Fibroblast of lung (primary cell): ENCODE results near the gene PARD6B. TPM values are rescaled to one million over a fixed set of nuclear protein-coding genes. Genes with fewer than 3 reads are reported as not detected.
"Not testable (repeated sequence)": the region's sequence is repeated elsewhere in the genome, so short reads cannot be mapped to it uniquely, and the experiment has no call there.

ENCODE experiments used
- DNase-seq, 2 donors: peaks; one replicate each; pipeline versions ENCODE4 v3.0.0 to v3.0.0-alpha.2; 2010; ENCODE audit warnings: low read depth in 2 of 2
- H2AFZ ChIP-seq: 2 replicates; pipeline ENCODE4 v1.5.1; 2012; ENCODE audit warnings: low read length, control low read depth, inconsistent platforms
- H3K27ac ChIP-seq: 2 replicates; pipeline ENCODE4 v1.5.1; 2011; ENCODE audit warnings: low read length, control low read depth; ENCODE audit not compliant: insufficient read depth
- H3K27me3 ChIP-seq: 2 replicates; pipeline ENCODE4 v1.5.1; 2011; ENCODE audit warnings: mild to moderate bottlenecking, low read length; ENCODE audit not compliant: control insufficient read depth, insufficient read depth
- H3K36me3 ChIP-seq: 2 replicates; pipeline ENCODE4 v1.5.1; 2011; ENCODE audit warnings: low read length; ENCODE audit not compliant: control insufficient read depth, insufficient read depth
- H3K4me1 ChIP-seq: 2 replicates; pipeline ENCODE4 v1.5.1; 2011; ENCODE audit warnings: low read length; ENCODE audit not compliant: control insufficient read depth, insufficient read depth; ENCODE audit errors: extremely low read depth
- H3K4me2 ChIP-seq: 2 replicates; pipeline ENCODE4 v1.5.1; 2011; ENCODE audit warnings: low read length, control low read depth; ENCODE audit not compliant: insufficient read depth; ENCODE audit errors: extremely low read depth
- H3K4me3 ChIP-seq, 4 experiments: fragments of 200-600 bp in 1 of 4; sonication (generic) in 1 of 4; replicated peaks in 1 of 4; 2 replicates each; pipeline ENCODE4 v1.5.1; 2011 to 2016; ENCODE audit warnings: low read length in 4 of 4, low read depth in 3 of 4, mild to moderate bottlenecking in 3 of 4, control low read depth in 2 of 4, inconsistent platforms in 1 of 4, mixed read lengths in 1 of 4; ENCODE audit not compliant: insufficient read depth in 1 of 4; ENCODE audit errors: control extremely low read depth in 1 of 4
- H3K79me2 ChIP-seq: 2 replicates; pipeline ENCODE4 v1.5.1; 2012; ENCODE audit warnings: mild to moderate bottlenecking, low read length, inconsistent platforms; ENCODE audit not compliant: control insufficient read depth, insufficient read depth
- H3K9ac ChIP-seq: 2 replicates; pipeline ENCODE4 v1.5.1; 2011; ENCODE audit warnings: mild to moderate bottlenecking, low read length, control low read depth; ENCODE audit not compliant: insufficient read depth
- H3K9me3 ChIP-seq: 2 replicates; pipeline ENCODE4 v1.5.1; 2012; ENCODE audit warnings: low read depth, low read length; ENCODE audit not compliant: control insufficient read depth, insufficient read depth
- H4K20me1 ChIP-seq: 2 replicates; pipeline ENCODE4 v1.5.1; 2011; ENCODE audit warnings: low read length; ENCODE audit not compliant: control insufficient read depth, insufficient read depth; ENCODE audit errors: extremely low read depth
- CTCF ChIP-seq, 2 donors: IDR thresholded peaks in 1 of 2; conservative IDR thresholded peaks in 1 of 2; 1 replicate in 1 of 2; 2 replicates in 1 of 2; pipeline ENCODE4 v1.5.1; 2011 to 2012; ENCODE audit warnings: low read length in 2 of 2, control low read depth in 1 of 2, inconsistent platforms in 1 of 2, low read depth in 1 of 2, mild to moderate bottlenecking in 1 of 2
- EZH2 ChIP-seq: IDR thresholded peaks from 2 replicates; pipeline ENCODE4 v1.5.1; 2012; ENCODE audit warnings: low read length, control low read depth, mild to moderate bottlenecking; ENCODE audit errors: missing control alignments
- polyA plus RNA-seq, 2 donors: library from polyadenylated mRNA; depleted of rRNA in 1 of 2; stranded (reverse) in 1 of 2; unstranded in 1 of 2; fragments of >200 nt; gene quantifications; 2 replicates each; pipeline ENCODE4 v1.2.1, GENCODE V29; 2011 to 2012; ENCODE audit warnings: missing spikeins in 1 of 2
- total RNA-seq: library from RNA; depleted of rRNA; stranded (reverse); fragments of >200 nt; gene quantifications from 2 replicates; pipeline ENCODE4 v1.2.1, GENCODE V29; 2014

The PARD6B gene
- total and polyA plus RNA-seq, 2 donors (not counting 1 experiment from before 2014, with no cell fraction given) = 0.30 to 0.83 TPM

- H3K79me2 ChIP-seq = no peaks in the 10 kb centered on the region
- no peaks in the 10 kb centered on the region for H3K9me3 ChIP-seq
- no peaks in the 10 kb centered on the region for H3K27me3 ChIP-seq
- no peak overlapping the region for H3K4me2 ChIP-seq
- H3K36me3 ChIP-seq = no peaks in the 10 kb centered on the region
- no peaks in the 10 kb centered on the region for H3K4me1 ChIP-seq
- H3K9ac ChIP-seq = no peak overlapping the region
- no peak overlapping the region for H2AFZ ChIP-seq
- TF ChIP-seq CTCF (conservative IDR thresholded peaks at IDR 0.05 in 1 of 2, IDR thresholded peaks at IDR 0.05 in 1 of 2; ENCODE audit: low read depth in 1 of 2, low read length in 2 of 2) = no peak
- no peak for TF ChIP-seq EZH2
- H4K20me1 ChIP-seq = no peaks in the 10 kb centered on the region
- no peak for DNase-seq
- no peak overlapping the region for H3K4me3 ChIP-seq
- no peak overlapping the region for H3K27ac ChIP-seq
Observed at GRCh38 chr20:50699688-50700087, 31.7 kb upstream of the PARD6B start.

GRCh38 chr20:50701041-50701963 lies 30.1 kb upstream of the PARD6B start:
- Histone ChIP-seq H3K36me3 (no peaks in the 10 kb centered on the region), H2AFZ (no peak overlapping the region), H3K9me3 (no peaks in the 10 kb centered on the region), H3K4me2 (no peak overlapping the region), H3K9ac (no peak overlapping the region), H3K4me3 (no peak overlapping the region), H3K4me1 (no peaks in the 10 kb centered on the region), H3K79me2 (no peaks in the 10 kb centered on the region), H4K20me1 (no peaks in the 10 kb centered on the region), H3K27ac (no peak overlapping the region), H3K27me3 (no peaks in the 10 kb centered on the region)
- DNase-seq = no peak
- TF ChIP-seq CTCF (conservative IDR thresholded peaks at IDR 0.05 in 1 of 2, IDR thresholded peaks at IDR 0.05 in 1 of 2; ENCODE audit: low read depth in 1 of 2, low read length in 2 of 2) (no peak), EZH2 (no peak)

- not testable (repeated sequence) for DNase-seq, H4K20me1 ChIP-seq, H2AFZ ChIP-seq, H3K36me3 ChIP-seq, H3K4me1 ChIP-seq, H3K27me3 ChIP-seq, H3K79me2 ChIP-seq, H3K4me3 ChIP-seq, H3K9me3 ChIP-seq, H3K9ac ChIP-seq, H3K27ac ChIP-seq, H3K4me2 ChIP-seq
Observed at GRCh38 chr20:50703651-50704438, 27.5 kb upstream of the PARD6B start.
